Ascending aorta (tissue), 2 donors: ENCODE measurements around the gene PPAT. TPM values are rescaled to one million over a fixed set of nuclear protein-coding genes. Genes with fewer than 3 reads are reported as not detected.

ENCODE experiments used
- DNase-seq, 2 donors: peaks; one replicate each; pipeline ENCODE4 v3.0.0-alpha.2; 2019; ENCODE audit warnings: low spot score in 2 of 2
- H3K27ac ChIP-seq, 2 donors: fragments of 200-600 bp; sonication (generic); one replicate each; pipeline ENCODE4 v1.5.1; 2016 to 2017; ENCODE audit warnings: mild to moderate bottlenecking in 1 of 2
- H3K27me3 ChIP-seq: fragments of 200-600 bp; sonication (generic); one replicate; pipeline ENCODE4 v1.5.1; 2017
- H3K36me3 ChIP-seq, 2 donors: fragments of 200-600 bp; sonication (generic); one replicate each; pipeline ENCODE4 v1.5.1; 2016
- H3K4me1 ChIP-seq, 2 donors: fragments of 200-600 bp; sonication (generic); one replicate each; pipeline ENCODE4 v1.5.1; 2016 to 2017; ENCODE audit warnings: mild to moderate bottlenecking in 1 of 2
- H3K4me3 ChIP-seq, 2 donors: fragments of 200-600 bp; sonication (generic); one replicate each; pipeline ENCODE4 v1.5.1; 2016 to 2017; ENCODE audit warnings: mild to moderate bottlenecking in 1 of 2
- H3K9me3 ChIP-seq, 2 donors: fragments of 200-600 bp; sonication (generic); one replicate each; pipeline ENCODE4 v1.5.1; 2016
- CTCF ChIP-seq, 3 experiments: fragments of 200-600 bp in 2 of 3; fragments of 450-650 bp in 1 of 3; sonication (generic) in 2 of 3; IDR thresholded peaks; one replicate each; pipeline ENCODE4 v1.5.1; 2016 to 2019; ENCODE audit warnings: antibody characterized with exemption in 3 of 3, mild to moderate bottlenecking in 1 of 3, moderate library complexity in 1 of 3
- intact Hi-C: fragments of 100-400 bp; cut with DNase I; formaldehyde crosslinking; loops from one replicate; pipeline ENCODE4 v1.15.1; 2023
- total RNA-seq: library from RNA; depleted of rRNA; stranded (reverse); fragments of >200 nt; gene quantifications from one replicate; pipeline ENCODE4 v1.1.0, GENCODE V29; 2016

The PPAT gene
- total RNA-seq, 1 donor from 2014 or later, result 3.6 TPM

GRCh38 chr4:56448301-56448700, 12.9 kb upstream of the PPAT start:
- Histone ChIP-seq H3K36me3 (peaks cover 0 to 36% of the 10 kb centered on the region in 2 donors), H3K27ac (no peak overlapping the region), H3K9me3 (no peaks in the 10 kb centered on the region), H3K4me3 (no peak overlapping the region), H3K27me3 (no peaks in the 10 kb centered on the region), H3K4me1 (no peaks in the 10 kb centered on the region)
- no peak for TF ChIP-seq CTCF (IDR thresholded peaks at IDR 0.05)
- DNase-seq, result no peak
- intact Hi-C loops, result no loop called here

GRCh38 chr4:56445699-56446098, 10.3 kb upstream of the PPAT start:
- H3K27ac ChIP-seq, result no peak overlapping the region
- H3K27me3 ChIP-seq, result no peaks in the 10 kb centered on the region
- H3K4me1 ChIP-seq, result no peaks in the 10 kb centered on the region
- no peak for TF ChIP-seq CTCF (IDR thresholded peaks at IDR 0.05)
- peaks cover 0 to 35% of the 10 kb centered on the region in 2 donors for H3K36me3 ChIP-seq
- no peak overlapping the region for H3K4me3 ChIP-seq
- DNase-seq, result no peak
- intact Hi-C loops, result no loop called here
- no peaks in the 10 kb centered on the region for H3K9me3 ChIP-seq

GRCh38 chr4:56444719-56445118, 9.3 kb upstream of the PPAT start:
- Histone ChIP-seq H3K4me1 (no peaks in the 10 kb centered on the region), H3K27ac (no peak overlapping the region), H3K36me3 (peaks cover 0 to 27% of the 10 kb centered on the region in 2 donors), H3K4me3 (no peak overlapping the region), H3K9me3 (no peaks in the 10 kb centered on the region), H3K27me3 (no peaks in the 10 kb centered on the region)
- TF ChIP-seq CTCF (IDR thresholded peaks at IDR 0.05), result no peak
- intact Hi-C loops, result no loop called here
- DNase-seq, result no peak

GRCh38 chr4:56440983-56441382, 5.6 kb upstream of the PPAT start:
- TF ChIP-seq CTCF (IDR thresholded peaks at IDR 0.05), result no peak

GRCh38 chr4:56438766-56439165, 3.4 kb upstream of the PPAT start:
- DNase-seq, result no peak
- H3K27ac ChIP-seq, result no peak overlapping the region
- no peak for TF ChIP-seq CTCF (IDR thresholded peaks at IDR 0.05)
- intact Hi-C loops, result loop anchor here (5.0 kb wide), 3 partner anchors 364 to 1041 kb away; partner anchors contain the start of genes REST and TMEM165
- peaks cover 0 to 7% of the 10 kb centered on the region in 2 donors for H3K4me1 ChIP-seq
- no peak overlapping the region for H3K4me3 ChIP-seq
- no peaks in the 10 kb centered on the region for H3K27me3 ChIP-seq
- peaks cover 0 to 13% of the 10 kb centered on the region in 2 donors for H3K36me3 ChIP-seq
- no peaks in the 10 kb centered on the region for H3K9me3 ChIP-seq

More at GRCh38 chr4:56440983-56441382, 5.6 kb upstream of the PPAT start:
- no peak overlapping the region for H3K27ac ChIP-seq
- intact Hi-C loops, result no loop called here
- no peak for DNase-seq
- H3K9me3 ChIP-seq, result no peaks in the 10 kb centered on the region
- H3K36me3 ChIP-seq, result peaks cover 0 to 14% of the 10 kb centered on the region in 2 donors
- peaks cover 0 to 2% of the 10 kb centered on the region in 2 donors for H3K4me1 ChIP-seq
- H3K4me3 ChIP-seq, result no peak overlapping the region
- no peaks in the 10 kb centered on the region for H3K27me3 ChIP-seq
